ENCODE data around the gene MAP4K4.

Gene MAP4K4

GRCh38 chr2:101847661-101848339 is 150.3 kb downstream of the MAP4K4 start:
- H3K27ac ChIP-seq = no peak overlapping the region

GRCh38 chr2:101848769-101849410 is 151.4 kb downstream of the MAP4K4 start:
- H3K27ac ChIP-seq = no peak overlapping the region
- no peak for TF ChIP-seq ZFX (IDR thresholded peaks at IDR 0.05)
- no peak for TF ChIP-seq CTCF (conservative IDR thresholded peaks at IDR 0.05)

More at GRCh38 chr2:101847661-101848339, 150.3 kb downstream of the MAP4K4 start:
- TF ChIP-seq ZFX (IDR thresholded peaks at IDR 0.05) (no peak), CTCF (conservative IDR thresholded peaks at IDR 0.05) (no peak)

GRCh38 chr2:101850450-101850849 is 152.9 kb downstream of the MAP4K4 start:
- no peak overlapping the region for H3K27ac ChIP-seq
- no peak for TF ChIP-seq CTCF (conservative IDR thresholded peaks at IDR 0.05)
- no peak for TF ChIP-seq ZFX (IDR thresholded peaks at IDR 0.05)

- TF ChIP-seq ZFX (IDR thresholded peaks at IDR 0.05) (no peak), CTCF (conservative IDR thresholded peaks at IDR 0.05) (no peak)
Observed at GRCh38 chr2:101850991-101851390, 153.5 kb downstream of the MAP4K4 start.

GRCh38 chr2:101852824-101853223 is 155.3 kb downstream of the MAP4K4 start:
- no peak overlapping the region for H3K27ac ChIP-seq
- TF ChIP-seq CTCF (conservative IDR thresholded peaks at IDR 0.05) (no peak), ZFX (IDR thresholded peaks at IDR 0.05) (no peak)

More at GRCh38 chr2:101850991-101851390, 153.5 kb downstream of the MAP4K4 start:
- H3K27ac ChIP-seq = no peak overlapping the region

- TF ChIP-seq ZFX (IDR thresholded peaks at IDR 0.05) (no peak), CTCF (conservative IDR thresholded peaks at IDR 0.05) (no peak)
- H3K27ac ChIP-seq = no peak overlapping the region
Observed at GRCh38 chr2:101854877-101855276, 157.4 kb downstream of the MAP4K4 start.

- H3K27ac ChIP-seq = no peak overlapping the region
- TF ChIP-seq ZFX (IDR thresholded peaks at IDR 0.05) (no peak), CTCF (conservative IDR thresholded peaks at IDR 0.05) (no peak)
Observed at GRCh38 chr2:101855776-101856175, 158.3 kb downstream of the MAP4K4 start.

Data from C4-2B (cell line).